ENCODE measurements around the gene HELZ.
"Not testable (repeated sequence)": the region's sequence is repeated elsewhere in the genome, so short reads cannot be mapped to it uniquely, and the experiment has no call there.

The HELZ gene

DNA sequence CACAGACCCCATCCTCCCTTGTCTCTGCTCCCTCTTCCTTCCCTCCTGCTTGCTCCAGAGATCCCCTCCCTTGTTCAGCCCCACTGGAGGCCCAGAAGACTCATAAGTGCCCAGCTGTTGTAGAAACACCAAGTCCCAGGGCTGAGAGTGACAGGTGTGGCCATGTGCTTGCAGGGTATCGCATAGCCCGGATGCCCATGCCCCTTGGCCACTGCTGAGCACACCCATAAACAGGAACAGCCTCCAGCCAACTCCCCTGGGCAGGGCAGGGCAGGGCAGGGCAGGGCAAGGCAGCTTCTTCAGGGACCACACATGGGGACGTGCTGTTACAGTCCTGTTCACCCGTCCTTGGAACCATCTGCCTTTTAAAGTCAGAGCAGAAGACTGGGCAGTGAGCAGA is 198.6 kb downstream of the HELZ start:
- no peak for DNase-seq

DNA sequence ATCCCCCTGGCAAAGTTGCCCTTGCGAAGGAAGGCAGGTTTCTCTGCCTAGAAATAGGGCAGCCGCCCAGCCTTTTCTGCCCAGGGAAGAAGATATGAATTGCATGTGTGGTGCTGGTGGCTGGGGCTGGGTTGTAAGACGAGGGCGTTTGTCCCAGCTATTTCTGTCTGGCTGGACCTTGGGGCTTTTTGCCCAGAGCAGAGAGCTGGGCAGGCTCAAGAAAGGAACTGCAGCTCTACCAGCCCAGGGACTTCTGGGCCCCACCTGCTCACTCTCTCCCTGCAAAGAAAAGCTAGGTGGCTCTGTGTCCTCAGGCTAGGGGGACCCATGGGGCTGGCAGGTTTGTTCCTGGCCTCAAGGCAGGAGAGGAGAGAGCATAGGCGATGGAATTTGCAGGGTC is 200.1 kb downstream of the HELZ start:
- no peak for DNase-seq

DNA sequence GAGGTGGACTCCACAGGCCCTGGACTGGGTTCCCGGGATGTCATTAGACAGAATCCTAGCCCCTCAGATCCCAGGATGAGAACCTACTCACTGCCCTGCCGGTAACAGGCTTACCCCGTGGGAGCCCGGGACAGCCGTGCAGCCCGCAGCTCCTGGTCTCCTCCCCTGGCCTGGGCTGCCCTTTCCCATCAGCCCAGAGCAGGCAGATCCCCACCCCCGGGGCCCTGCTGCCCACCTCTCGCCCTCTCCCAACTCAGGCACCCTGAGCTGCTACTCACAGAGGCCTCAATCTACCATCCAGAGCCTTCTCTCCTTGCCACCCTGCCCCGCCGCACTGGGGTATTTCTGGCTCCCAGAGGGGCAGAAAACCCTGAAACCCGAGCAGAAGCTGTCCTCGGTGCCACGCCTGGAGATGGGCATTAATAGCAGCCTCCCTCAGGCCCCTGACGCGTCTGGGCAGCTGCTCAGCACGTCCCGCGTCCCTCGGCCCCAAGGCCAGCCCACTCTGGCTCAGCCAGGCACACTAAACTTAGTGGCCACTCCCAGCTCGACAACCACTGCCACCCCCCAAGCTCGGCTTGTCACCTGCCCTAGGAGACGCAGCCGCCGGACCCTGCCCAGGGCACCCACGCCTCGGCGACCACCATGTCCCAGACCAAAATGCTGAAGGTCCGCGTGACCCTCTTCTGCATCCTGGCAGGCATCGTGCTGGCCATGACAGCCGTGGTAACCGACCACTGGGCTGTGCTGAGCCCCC is 200.8 kb downstream of the HELZ start, which contains the start of gene CACNG1:
Gene CACNG1 (plus strand): TSS at position 539 of the 757 bp plus-strand sequence. CDS start 107 bp downstream, at position 646.
- DNase-seq: no peak

DNA sequence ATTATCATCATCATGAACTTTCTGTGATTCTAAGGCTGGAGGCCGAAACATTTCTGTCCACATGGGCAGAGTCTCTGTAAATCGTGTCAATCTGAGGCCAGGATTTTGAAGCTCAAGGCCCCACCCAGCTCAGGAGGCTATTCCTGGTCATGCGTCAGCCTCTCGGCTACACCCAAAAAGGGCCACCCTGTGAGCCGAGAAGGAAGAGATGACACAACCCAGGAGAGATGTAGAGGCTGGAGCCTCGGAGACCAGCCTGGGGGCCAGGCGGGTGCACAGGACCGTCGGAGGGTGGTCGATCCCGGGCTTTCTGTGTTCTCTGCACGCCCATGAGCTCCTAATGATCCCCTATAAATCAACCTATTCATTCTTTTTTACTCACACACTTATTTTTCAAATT is 201.7 kb downstream of the HELZ start:
- no peak for DNase-seq

DNA sequence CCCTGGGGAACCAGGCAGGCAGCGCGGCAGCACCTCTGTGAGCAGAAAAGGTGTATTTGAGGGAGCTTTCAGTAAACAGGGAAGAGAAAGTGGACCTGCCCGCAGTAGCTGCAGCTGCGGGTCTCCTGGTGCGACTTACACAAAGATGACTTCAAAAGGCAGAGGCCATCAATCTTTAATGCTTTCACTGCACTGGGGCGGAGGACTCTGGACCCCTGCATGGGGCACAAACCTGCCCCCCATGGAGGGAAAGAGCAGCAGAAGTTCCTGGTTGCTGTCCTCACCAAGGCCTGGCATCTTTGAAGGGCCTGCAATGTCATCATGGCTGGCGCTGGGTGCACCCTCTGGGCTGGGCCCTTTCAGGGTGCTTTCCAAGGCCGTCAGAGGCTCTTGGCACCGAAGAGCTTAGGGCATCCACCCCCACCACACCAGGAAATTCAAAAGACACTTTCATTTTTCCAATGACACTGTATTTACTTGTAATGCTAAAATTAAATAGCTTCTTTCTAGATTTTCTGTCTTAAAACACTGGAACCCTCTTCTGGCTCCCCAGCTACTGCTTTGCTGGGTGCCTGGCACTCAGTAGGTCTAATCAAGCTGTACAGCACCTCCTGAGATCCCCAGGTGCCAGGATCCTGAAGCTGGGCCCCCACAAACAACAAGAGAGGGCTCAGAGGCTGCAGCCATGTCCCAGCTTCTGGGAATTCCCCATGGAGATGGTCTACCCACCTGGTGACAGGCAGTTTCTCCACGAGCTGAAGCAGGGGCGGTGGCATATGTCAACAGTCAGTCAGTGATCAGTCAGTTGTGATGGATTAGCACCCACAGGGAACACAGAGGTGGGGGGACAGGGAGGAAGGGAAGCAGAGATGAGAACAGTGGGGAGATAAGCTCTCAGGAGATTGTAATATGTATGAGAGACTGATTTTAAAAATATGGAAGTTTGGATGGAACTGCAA is 202.8 kb downstream of the HELZ start:
- no peak for DNase-seq

DNA sequence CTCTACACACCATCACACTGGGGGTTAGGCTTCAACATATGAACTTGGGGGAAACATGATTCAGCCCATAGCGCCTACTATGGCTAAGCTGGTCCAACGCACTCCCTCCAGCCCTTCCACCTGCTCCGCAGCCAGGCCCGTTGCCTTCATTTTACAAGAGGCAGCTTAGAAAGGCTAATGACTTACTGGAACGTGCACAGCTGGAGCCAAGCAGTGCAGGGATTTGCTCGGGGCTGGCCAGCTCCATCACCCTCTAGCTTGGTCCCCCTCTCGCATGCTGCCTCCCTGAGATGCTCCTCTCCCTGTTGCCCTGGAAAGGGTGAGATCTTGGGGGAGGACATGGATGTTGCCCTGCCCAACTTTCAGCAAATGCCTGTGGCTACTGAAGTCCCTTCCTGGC is 203.5 kb downstream of the HELZ start:
- no peak for DNase-seq

DNA sequence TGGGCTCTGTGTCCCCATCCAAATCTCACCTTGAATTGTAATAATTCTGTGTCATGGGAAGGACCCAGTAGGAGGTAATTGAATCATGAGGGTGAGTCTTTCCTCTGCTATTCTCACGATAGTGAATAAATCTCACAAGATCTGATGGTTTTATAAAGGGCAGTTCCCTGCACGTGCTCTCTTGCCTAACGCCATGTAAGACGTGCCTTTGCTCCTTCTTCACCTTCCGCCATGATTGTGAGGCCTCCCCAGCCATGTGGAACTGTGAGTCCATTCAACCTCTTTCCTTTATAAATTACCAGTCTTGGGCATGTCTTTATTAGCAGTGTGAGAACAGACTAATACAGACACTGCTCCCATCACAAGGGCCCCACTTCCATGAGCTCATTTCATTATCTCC is 203.9 kb downstream of the HELZ start:
- not testable (repeated sequence) for DNase-seq

DNA sequence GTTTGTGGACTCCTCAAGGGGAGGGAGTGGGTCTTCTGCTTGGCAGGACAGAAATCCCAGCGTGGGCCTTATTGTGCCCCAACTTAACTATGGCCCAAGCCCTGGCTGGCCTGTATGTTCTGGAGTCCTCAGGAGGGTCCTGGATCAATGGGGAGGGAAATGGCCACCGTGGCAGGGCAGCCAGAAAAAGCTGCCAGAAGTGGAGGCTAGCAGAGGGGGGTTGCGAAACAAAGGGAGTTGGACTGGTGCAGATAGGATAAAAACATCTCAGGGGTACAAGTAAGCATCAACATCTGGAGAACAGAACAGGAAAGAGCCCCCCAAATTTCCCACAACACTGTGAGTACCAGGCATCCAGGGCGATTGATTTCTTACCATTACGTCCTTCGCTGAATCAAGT is 204.3 kb downstream of the HELZ start:
- DNase-seq: no peak

DNA sequence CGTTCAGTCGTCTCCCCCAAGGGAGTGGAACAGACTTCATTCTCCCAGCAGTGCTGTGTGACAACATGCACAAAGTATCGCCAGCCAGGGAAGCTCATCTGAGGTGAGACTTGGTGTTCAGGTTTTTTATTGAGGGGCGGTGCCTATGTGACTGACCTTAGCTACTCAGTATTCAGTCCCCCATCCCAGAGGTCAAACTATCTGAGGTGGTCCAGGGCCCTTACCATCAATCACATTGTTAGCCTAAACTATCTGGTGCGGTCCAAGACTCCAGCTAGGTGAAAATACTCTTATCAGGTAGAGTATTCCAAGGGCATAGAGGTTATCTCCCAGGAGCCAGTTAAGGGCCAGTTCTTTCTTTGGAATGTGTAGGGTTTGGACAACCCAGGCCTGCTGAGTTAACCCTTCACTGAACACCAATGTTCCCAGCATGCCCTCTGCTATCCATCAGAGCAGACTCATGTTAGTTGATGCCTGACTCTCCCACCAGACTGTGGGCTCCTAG is 206.1 kb downstream of the HELZ start:
- DNase-seq: no peak

DNA sequence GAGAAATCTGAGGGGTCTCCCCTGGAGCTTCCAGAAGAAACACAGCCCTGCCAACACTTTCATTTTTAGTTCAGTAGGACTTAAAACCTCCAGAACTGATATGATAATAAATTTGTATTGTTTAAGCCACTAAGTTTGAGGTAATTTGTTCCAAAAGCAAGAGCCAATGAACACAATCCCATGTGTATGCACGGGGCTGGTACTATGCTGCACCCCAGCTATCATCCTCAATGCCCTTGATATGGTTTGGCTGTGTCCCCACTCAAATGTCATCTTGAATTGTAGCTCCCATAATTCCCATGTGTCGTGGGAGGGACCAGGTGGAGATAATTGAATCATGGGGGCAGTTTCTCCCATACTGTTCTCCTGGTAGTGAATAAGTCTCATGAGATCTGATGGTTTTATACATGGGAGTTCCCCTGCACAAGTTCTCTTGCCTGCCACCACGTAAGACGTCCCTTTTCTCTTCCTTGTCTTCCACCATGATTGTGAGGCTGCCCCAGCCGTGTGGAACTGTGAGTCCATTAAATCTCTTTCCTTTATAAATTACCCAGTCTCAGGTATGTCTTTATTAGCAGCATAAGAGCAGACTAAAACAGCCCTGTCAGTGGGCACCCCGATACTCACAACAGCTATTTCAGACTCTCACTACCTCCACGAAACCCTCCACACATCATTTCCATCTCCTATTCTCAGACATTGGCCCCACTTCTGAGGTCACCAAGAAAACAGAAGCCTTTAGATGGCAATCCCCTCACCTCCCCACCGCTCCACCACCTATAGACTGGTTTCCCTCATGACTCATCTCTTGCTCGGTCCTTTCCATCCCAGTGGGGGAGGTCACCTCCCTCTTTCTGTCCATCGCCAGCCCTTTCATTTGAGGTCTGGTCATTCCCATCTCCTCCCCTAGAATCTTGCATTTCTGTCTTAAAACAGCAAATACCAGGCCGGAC is 209.6 kb downstream of the HELZ start:
- DNase-seq: no peak

DNA sequence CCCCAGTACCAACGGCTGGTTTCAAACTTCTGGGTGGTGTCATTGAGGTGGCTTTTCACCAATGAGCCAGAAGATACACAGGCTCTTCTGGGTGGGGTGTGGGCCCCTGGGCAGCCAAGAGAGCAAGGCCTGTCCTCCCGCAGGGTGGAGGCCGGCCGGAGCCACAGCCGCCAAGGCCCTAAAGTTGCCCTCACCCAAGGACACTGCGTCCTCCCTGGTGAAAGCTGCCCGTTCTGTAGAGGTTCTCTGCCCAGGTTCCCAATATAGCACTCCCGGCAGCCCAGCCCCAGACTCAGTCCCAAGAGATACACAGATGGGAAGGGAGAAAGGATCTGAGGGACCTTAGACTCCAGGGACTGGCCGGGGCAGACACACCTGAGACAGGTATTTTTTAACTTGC is 211.4 kb downstream of the HELZ start:
- DNase-seq: no peak

DNA sequence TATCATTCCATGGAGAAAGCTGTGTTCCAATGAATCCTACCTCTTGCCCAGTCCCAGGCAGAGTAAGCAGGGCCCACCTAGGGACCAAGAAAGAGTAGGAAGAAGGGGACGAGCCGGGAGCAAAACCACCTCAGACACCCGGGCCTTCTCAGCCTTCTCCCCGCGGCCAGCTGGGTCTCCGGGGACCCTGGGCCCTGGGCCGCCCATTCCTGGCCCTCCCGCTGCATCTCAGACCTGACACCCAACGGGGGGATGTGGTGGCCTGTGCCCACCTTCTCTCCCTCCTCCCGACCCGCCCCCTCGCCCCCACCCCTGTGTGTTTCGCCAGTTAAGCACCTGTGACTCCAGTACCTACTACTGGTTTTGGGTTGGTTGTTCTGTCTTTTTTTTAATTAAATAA is 212.0 kb downstream of the HELZ start:
- DNase-seq: no peak

DNA sequence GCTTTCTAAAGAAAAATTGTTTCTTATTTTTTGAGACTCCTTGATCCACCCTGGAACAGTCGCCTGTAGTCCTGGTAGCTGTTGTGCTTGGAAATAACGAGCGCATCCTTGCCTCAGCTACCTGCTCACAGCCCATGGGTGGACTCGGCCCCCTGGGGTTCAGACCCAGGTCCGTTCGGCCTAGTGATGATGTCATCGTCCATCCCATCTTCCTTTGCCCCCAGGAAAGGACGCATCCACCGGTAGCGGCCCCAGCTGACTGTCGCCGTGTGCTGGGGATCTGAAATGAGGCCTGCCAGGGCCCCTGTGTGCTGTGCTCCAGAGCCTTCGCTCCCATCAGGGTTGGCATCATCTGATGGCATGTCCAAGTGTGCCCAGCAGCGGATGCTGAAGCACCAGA is 212.6 kb downstream of the HELZ start:
- no peak for DNase-seq

DNA sequence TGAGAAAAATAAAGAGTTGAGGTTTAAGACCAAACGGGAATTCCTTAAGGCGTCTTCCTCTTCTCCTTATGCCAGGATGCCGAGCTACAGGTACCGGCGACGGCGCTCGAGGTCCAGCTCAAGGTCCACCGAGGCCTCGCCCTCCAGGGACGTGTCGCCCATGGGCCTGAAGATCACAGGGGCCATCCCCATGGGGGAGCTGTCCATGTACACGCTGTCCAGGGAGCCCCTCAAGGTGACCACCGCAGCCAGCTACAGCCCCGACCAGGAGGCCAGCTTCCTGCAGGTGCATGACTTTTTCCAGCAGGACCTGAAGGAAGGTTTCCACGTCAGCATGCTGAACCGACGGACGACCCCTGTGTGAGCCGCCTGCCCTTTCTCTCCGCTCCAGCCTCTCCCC is 214.4 kb downstream of the HELZ start:
- no peak for DNase-seq

DNA sequence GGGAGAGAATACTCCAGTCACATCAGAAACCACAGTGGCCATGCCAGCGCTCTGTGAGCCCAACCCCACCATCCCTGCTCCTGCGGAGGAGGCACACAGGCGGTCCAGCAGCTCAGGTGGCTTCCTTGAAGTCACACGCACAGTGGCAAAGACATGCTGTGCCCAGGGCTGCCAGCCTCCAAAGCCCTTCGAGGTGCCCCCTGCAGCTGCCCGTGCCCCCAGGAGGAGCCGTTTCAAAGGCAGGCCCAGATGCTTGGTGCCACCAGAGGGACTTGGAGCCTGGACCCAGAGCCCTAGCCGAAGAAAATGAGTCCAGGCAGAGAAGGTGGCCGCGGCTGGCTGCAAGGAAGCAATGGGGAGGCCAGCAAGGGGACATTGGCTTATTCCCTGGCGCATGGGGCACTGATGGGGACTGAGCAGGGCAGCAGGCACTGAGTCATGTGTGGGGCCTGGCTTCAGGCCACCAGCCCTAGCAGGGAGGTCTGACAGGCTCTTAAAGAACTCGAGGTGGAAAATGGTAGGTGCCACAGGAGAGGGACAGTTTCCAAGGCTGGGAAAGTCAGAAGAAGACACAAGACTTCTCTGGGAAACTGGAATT is 217.9 kb downstream of the HELZ start:
- no peak for DNase-seq

DNA sequence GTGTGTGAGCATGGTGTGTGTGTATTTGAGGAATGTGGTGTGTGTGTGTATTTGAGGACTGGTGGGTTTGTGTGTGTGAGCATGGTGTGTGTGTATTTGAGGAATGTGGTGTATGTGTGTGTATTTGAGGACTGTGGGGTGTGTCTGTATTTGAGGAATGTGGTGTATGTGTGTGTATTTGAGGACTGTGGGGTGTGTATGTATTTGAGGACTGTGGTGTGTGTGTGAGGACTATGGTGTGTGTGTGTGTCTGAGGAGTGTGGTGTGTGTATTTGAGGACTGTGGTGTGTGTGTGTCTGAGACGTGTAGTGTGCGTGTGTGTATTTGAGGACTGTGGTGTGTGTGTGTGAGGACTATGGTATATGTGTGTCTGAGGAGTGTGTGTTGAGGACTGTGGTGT is 218.7 kb downstream of the HELZ start:
- DNase-seq: no peak

DNA sequence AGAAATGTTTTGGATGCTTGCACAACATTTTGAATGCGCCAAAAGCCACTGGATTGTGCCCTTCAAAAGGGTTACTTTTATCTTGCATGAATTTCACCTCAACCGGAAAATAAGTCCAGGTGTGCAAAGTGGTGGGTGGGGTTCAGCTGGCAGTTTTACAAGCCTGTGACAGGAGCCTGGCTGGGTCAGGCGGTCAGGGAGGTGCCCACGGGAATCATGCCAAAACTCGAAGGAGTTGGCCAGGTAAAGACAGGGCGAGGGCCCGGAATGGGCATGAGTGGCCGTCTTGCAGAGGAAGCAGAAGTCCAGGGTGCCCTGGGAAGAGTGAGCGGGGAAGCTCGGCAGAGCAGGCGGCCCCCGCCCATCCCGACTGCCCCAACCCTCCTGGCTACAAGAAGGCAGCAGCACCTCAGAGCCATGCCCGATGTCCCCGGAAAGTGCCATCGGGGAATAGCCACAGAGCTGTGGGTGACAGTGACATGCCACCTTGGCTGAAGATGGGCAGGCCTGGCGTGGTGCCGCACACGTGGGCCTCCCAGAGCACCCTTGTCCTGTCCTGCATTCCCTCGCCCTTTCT is 219.7 kb downstream of the HELZ start:
- no peak for DNase-seq

DNA sequence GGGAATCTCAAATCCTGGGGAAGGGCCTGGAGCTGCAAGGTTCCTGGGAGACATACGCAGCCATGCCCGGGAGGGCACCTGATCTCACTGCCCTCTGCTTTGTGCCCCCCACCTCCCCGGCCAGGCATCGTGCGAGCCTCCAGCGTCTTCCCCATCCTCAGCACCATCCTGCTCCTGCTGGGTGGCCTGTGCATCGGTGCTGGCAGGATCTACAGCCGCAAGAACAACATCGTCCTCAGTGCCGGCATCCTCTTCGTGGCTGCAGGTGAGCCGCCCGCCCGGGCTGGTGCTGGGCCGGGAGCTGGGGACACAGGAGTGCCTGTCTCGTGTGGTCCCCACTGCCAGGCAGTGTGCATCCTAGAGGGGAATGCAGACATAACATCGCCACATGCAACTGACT is 220.3 kb downstream of the HELZ start:
- no peak for DNase-seq

DNA sequence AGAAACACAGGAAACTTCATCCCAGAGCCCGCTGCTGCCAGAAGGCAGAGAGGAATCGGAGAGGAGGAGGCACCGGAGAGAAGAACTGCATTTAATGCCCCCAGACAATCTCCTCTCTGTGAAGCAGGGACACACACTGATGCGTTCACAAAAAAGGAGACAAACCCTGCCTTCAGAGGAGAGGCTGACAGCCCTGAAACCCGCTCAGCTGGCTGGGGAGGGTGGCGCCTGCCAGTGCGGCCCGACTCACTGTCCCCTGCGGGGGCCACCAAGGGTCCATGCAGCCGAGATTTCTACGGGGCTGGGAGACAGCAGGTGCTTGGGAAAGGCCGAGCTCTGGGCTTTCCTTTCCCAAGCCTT is 222.6 kb downstream of the HELZ start:
- no peak for DNase-seq

DNA sequence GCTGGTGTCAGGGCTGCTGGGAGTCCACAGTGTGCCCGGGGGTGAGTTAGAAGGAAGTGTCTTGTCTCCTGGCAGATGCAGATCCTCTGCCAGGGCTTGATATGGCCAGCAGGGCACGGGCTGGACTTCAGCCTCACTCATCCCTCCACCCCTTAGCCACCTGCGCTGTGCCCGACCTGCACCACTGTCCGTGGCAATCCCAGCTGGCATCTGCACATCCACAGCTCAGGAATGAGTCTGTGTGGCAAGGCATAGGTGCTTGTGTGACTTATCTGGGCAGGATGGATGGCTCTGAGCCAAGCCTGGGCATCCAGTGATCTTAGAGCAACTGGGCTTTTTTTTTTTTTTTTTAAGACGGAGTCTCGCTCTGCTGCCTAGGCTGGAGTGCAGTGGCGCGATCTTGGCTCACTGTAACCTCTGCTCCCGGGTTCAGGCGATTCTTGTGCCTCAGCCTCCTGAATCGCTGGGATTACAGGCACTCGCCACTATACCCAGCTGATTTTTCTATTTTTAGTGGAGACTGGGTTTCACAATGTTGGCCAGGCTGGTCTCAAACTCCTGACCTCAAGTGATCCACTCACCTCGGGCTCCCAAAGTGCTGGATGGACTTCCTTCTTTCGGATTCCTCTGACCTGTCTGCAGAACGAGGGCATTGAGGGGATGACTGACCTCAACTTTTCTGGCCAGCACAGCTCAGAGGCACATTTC is 223.1 kb downstream of the HELZ start:
- no peak for DNase-seq

DNA sequence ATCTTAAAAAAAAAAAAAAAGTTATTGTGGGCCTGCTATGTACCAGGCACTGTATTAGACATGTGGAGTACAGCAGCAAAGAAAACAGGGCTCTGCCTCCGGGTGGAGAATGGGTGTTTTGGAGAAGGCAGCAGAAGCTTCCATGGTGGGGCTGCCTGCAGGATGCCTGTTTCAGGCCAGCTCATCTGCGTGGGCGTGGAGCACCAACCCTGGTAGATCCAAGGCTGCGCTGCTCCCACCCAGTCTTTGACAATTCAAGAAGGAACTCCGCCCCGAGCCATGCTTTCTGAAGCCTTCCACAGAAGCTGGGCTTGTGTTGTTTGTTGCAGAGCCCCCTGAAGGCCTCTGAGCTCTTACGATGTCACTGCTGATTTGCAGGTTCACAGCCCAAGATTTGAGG is 223.8 kb downstream of the HELZ start:
- DNase-seq: no peak

Measured in NCI-H187 (cell line).